ENCODE results near the gene USP25. TPM values are rescaled to one million over a fixed set of nuclear protein-coding genes. Genes with fewer than 3 reads are reported as not detected.

Gene USP25
- total and polyA plus RNA-seq, 8 donors, result 37.2 to 51.9 (median 44.9) TPM

DNA sequence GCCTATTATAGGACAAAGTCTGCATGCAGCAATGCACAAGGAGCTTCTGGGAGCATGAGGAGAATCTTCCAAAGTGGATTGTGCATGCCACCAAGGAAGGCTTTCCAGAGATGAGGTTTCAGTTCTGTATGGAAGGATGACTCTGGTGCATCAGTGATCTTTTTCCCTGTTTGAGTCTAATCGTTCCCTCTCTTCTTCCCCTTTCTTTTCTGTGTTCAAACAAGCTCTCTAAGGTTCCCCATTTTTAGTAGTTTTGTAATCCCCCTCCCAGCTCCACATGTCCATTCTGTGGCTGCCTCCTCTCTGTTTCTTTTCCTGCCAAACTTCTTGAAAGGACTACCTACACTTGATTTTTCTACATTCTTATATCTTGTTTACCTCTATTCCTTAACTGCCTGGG is 43.3 kb upstream of the USP25 start:
- H3K4me1 ChIP-seq, result peaks cover 0 to 68% of the 10 kb centered on the region in 2 donors
- peak overlapping the region in 1 of 2 donors; percentile 70 for H3K27ac ChIP-seq

DNA sequence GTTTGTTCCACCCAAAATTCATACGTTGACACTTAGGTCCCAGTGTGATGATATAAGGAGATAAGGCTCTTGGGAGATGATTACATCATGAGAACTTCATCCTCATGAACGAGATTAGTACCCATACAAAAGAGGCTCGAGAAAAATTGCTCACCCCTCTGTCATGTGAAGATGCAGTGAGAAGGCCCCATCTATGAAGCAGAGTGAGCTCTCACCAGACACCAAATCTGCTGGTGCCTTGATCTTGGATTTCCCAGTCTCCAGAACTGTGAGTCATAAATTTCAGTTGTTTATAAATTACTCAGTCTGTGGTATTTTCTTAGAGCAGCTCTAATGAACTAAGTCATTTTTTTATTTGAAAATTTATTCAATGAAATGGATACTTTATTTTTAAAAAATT is 42.6 kb upstream of the USP25 start:
- no peak for DNase-seq

More for the DNA sequence above, 43.3 kb upstream of the USP25 start:
- TF ChIP-seq, protein P1, sequence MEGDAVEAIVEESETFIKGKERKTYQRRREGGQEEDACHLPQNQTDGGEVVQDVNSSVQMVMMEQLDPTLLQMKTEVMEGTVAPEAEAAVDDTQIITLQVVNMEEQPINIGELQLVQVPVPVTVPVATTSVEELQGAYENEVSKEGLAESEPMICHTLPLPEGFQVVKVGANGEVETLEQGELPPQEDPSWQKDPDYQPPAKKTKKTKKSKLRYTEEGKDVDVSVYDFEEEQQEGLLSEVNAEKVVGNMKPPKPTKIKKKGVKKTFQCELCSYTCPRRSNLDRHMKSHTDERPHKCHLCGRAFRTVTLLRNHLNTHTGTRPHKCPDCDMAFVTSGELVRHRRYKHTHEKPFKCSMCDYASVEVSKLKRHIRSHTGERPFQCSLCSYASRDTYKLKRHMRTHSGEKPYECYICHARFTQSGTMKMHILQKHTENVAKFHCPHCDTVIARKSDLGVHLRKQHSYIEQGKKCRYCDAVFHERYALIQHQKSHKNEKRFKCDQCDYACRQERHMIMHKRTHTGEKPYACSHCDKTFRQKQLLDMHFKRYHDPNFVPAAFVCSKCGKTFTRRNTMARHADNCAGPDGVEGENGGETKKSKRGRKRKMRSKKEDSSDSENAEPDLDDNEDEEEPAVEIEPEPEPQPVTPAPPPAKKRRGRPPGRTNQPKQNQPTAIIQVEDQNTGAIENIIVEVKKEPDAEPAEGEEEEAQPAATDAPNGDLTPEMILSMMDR (IDR thresholded peaks at IDR 0.05), result no peak
- Histone ChIP-seq H3K9me3 (no peaks in the 10 kb centered on the region), H3K27me3 (no peaks in the 10 kb centered on the region), H3K36me3 (no peaks in the 10 kb centered on the region), H3K4me3 (no peak overlapping the region)
- intact Hi-C loops (cut with DNase I), result no loop called here
- peak; percentile 55 for ATAC-seq
- DNase-seq, result no peak

DNA sequence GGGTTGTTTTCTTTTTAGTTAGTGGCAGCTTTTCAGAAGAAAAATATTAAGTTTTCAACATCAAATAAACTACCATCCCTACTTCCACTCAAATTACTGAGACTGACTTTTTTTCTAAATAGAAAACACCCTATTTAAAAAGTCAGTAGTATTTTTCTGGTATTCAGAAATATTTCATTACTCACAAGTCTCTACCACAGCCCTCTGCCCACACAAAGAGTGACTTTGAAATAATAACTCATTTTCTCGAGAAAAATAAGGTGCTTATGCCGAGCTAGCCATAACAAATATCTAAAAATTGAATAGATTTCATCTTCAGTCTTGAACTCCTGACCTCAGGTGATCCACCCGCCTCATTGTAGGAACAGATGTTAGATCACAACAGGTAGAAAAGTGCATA is 41.8 kb upstream of the USP25 start:
- Histone ChIP-seq H3K36me3 (no peaks in the 10 kb centered on the region), H3K27me3 (no peaks in the 10 kb centered on the region), H3K27ac (no peak overlapping the region), H3K4me1 (peaks cover 0 to 53% of the 10 kb centered on the region in 2 donors), H3K4me3 (no peak overlapping the region), H3K9me3 (no peaks in the 10 kb centered on the region)
- intact Hi-C loops (cut with DNase I), result no loop called here
- DNase-seq (no peak), ATAC-seq (no peak)
- TF ChIP-seq, protein P1 (IDR thresholded peaks at IDR 0.05), result no peak

More for the DNA sequence above, 42.6 kb upstream of the USP25 start:
- H3K27ac ChIP-seq, result peak overlapping the region in 1 of 2 donors; percentile 70
- no peaks in the 10 kb centered on the region for H3K27me3 ChIP-seq
- peaks cover 0 to 61% of the 10 kb centered on the region in 2 donors for H3K4me1 ChIP-seq
- H3K4me3 ChIP-seq, result no peak overlapping the region
- intact Hi-C loops (cut with DNase I), result no loop called here
- H3K9me3 ChIP-seq, result no peaks in the 10 kb centered on the region
- TF ChIP-seq, protein P1 (IDR thresholded peaks at IDR 0.05), result no peak
- no peaks in the 10 kb centered on the region for H3K36me3 ChIP-seq
- ATAC-seq, result no peak

DNA sequence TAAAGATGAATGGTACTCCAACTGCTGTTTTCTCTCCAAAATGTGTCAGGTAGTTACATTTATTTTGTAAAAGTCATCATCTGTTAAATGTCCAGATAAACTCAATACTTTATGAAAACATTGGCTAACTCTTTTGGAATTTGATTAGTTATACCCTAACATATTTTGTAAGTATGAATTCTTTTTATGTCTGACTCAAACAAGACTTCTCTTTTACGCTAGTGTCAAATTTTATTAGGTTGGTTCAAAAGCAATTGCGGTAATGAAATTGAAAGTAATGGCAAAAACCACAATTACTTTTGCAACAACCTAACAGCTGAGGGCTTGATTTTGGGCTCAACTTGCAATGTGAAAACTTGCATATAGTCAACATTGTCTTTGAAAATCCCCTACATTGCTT is 41.0 kb upstream of the USP25 start:
- H3K9me3 ChIP-seq, result no peaks in the 10 kb centered on the region
- H3K27ac ChIP-seq, result no peak overlapping the region
- H3K4me3 ChIP-seq, result no peak overlapping the region
- intact Hi-C loops (cut with DNase I), result no loop called here
- H3K27me3 ChIP-seq, result no peaks in the 10 kb centered on the region
- DNase-seq (no peak), ATAC-seq (no peak)
- TF ChIP-seq, protein P1 (IDR thresholded peaks at IDR 0.05), result no peak
- peaks cover 0 to 45% of the 10 kb centered on the region in 2 donors for H3K4me1 ChIP-seq
- no peaks in the 10 kb centered on the region for H3K36me3 ChIP-seq

DNA sequence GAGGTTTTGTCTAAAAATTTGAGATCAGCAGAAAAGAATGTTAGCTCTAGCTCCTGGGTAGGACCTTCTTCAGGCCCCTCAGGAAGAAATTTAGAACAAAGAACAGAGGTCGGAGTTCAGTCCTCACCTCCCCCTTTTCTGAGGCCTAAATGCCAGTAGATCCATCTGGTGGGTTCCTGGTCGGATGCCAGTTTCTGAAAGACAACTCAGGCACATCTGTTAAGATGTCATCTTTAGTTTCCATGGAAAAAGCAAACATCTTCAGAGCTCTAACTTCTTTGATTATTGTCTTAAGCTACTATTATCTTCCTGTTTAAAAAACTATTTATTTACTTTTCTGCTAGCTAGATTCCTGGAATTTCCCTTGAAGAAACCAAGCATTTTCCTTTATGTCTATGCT is 37.1 kb upstream of the USP25 start:
- intact Hi-C loops (cut with DNase I), result no loop called here
- no peak for DNase-seq
- Histone ChIP-seq H3K27me3 (no peaks in the 10 kb centered on the region), H3K36me3 (no peaks in the 10 kb centered on the region), H3K4me1 (peaks cover 0 to 16% of the 10 kb centered on the region in 2 donors), H3K9me3 (no peaks in the 10 kb centered on the region), H3K4me3 (no peak overlapping the region), H3K27ac (no peak overlapping the region)
- TF ChIP-seq, protein P1 (IDR thresholded peaks at IDR 0.05), result no peak
- no peak for ATAC-seq

All from left lung (tissue), 10 donors.